Body of pancreas (tissue), 4 donors: ENCODE measurements around the gene SLC4A4.

Experiments
- CTCF ChIP-seq, 7 experiments: fragments of 450-650 bp in 4 of 7; fragments of 200-600 bp in 3 of 7; sonication (generic) in 3 of 7; IDR thresholded peaks; one replicate each; pipeline ENCODE4 v1.5.1; 2016 to 2019; ENCODE audit warnings: antibody characterized with exemption in 7 of 7
- POLR2A ChIP-seq, 3 donors: fragments of 450-650 bp; IDR thresholded peaks; one replicate each; pipeline ENCODE4 v1.6.1; 2016; ENCODE audit warnings: antibody characterized with exemption in 3 of 3, mild to moderate bottlenecking in 2 of 3

- TF ChIP-seq CTCF (IDR thresholded peaks at IDR 0.05) = no peak
- TF ChIP-seq POLR2A (IDR thresholded peaks at IDR 0.05) = no peak
These were observed 211.7 kb downstream of the SLC4A4 start for GRCh38 chr4:71550220-71551165.
